Coronary artery (tissue), 2 donors: ENCODE results near the gene MZF1.
A peak's percentile ranks its signal among the peaks of the same experiment; 100 is the strongest.

Experiments used
- DNase-seq: peaks from one replicate; pipeline ENCODE4 v3.0.0-alpha.2; 2017; ENCODE audit warnings: low spot score
- H3K27ac ChIP-seq, 2 donors: fragments of 200-600 bp; sonication (generic); one replicate each; pipeline ENCODE4 v1.5.1; 2016 to 2019
- H3K4me3 ChIP-seq: fragments of 200-600 bp; sonication (generic); 2 replicates; pipeline ENCODE4 v1.5.1; 2016; ENCODE audit warnings: mild to moderate bottlenecking, moderate library complexity
- TF ChIP-seq, protein P1 (sequence below): fragments of 200-600 bp; sonication (generic); IDR thresholded peaks from one replicate; pipeline ENCODE4 v1.5.1; 2019; ENCODE audit warnings: antibody characterized with exemption

The MZF1 gene

DNA sequence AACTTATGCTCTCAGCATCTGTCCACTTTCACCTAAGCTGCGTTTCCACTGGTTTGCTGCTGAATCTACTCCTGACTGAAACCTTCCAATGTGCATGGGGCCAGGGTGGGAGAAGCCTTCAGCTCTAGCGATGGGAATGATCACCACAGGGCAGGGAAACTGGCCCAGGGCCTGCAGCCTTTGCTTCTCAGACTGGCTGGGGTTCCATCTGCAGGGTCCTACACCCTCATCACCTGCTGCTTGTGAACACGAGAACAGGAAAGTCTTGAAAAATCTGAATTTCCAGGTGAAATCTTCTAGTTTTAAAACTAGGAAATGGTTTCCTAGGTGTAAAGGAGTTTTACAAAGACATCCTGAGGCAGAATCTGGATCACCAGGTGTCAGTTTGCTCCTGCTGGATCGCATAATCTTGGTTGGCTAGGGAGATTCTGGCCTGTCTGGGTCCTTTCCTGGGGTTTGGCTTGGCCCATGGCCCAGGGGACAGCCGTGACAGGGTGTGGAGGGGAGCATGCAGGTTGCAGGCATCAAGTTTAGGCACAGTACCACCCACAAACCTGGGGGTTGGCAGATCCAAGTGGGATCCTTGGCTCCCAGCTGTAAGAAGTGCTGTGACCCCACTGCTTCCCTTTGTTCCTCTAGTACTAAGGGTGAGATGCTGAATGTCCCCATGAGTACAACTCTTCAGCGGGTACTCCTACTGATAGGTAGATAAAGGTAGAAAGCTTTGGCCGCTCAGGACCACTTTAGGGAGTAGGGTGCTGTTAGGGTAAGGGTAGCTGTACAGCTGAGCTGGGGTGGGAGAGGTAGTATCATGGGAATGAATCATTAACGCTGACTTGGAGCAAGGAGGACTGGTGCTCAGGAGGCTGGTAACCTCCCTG is 12.9 kb downstream of the MZF1 start:
- TF ChIP-seq, protein P1, sequence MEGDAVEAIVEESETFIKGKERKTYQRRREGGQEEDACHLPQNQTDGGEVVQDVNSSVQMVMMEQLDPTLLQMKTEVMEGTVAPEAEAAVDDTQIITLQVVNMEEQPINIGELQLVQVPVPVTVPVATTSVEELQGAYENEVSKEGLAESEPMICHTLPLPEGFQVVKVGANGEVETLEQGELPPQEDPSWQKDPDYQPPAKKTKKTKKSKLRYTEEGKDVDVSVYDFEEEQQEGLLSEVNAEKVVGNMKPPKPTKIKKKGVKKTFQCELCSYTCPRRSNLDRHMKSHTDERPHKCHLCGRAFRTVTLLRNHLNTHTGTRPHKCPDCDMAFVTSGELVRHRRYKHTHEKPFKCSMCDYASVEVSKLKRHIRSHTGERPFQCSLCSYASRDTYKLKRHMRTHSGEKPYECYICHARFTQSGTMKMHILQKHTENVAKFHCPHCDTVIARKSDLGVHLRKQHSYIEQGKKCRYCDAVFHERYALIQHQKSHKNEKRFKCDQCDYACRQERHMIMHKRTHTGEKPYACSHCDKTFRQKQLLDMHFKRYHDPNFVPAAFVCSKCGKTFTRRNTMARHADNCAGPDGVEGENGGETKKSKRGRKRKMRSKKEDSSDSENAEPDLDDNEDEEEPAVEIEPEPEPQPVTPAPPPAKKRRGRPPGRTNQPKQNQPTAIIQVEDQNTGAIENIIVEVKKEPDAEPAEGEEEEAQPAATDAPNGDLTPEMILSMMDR = no peak
- Histone ChIP-seq H3K4me3 (peak overlapping the region; percentile 70), H3K27ac (peak overlapping the region; percentile 91 to 99)
- DNase-seq = no peak

GRCh38 chr19:58559275-58560006 is 13.7 kb downstream of the MZF1 start:
- peak overlapping the region; percentile 91 to 99 for H3K27ac ChIP-seq
- peak; percentile 95 for DNase-seq

DNA sequence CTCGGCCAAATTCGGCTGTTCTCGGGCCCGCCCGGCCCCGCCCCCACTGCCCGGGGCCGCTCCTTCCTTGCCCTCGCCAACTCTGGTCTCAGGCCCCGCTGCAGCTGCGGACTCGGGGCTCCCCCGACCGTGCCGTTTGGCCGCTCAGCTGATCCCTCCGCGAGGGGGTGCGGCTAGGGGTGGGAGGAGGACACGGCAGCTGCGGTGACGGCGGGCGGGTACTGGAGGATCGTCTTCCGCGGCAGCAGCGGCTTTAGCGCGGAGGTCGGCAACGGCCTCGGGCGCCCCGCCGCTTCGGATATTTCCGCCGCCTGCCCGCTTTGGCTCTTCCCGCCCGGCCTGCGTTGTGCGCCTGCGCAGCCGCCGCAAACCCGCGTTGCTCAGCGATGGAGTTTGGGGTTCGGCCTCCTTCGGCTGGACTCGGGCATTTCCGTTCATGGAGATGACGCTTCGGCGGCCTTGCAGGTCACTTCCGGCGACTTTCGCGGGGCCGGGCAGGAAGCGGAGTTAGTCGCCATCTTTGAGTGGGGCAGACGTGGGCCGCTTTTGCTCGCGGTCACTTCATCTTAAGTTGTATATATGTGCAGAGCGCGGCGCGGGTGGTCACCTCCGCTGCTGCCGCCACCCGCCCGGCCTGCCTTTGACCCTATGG is 14.4 kb downstream of the MZF1 start:
- TF ChIP-seq, protein P1 = no peak
- DNase-seq = peak; percentile 98
- H3K27ac ChIP-seq = peak overlapping the region; percentile 91 to 99
- H3K4me3 ChIP-seq = peak overlapping the region; percentile 70

More at GRCh38 chr19:58559275-58560006, 13.7 kb downstream of the MZF1 start:
- peak overlapping the region; percentile 70 for H3K4me3 ChIP-seq
- TF ChIP-seq, protein P1 = no peak

DNA sequence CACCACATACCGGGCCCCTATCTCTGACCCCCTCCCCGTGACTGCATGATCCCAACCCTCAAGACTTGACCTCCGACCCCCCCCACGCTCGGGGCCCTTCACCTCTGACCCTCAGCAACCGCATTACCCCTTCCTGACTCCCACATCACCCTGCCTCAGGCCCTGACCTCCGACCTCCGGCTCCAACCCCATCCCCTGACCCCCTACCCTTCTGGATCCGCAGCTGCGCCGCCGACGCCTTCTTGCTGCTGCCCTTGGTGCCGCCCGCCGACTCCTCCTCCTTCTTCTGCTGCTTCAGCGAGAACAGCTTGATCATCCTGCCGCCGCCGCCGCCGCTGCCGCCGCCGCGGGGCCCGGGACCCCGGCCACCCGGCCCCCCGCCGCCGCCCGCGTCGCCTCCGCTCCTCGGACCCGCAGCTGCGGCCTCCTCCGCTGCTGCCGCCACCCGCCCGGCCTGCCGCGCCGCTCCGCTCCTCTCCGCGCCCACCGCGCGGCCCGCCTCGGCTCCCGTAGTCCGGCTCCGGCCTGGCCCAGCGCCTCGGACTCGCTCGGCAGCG is 15.0 kb downstream of the MZF1 start, which contains the start of gene UBE2M:
TSS of gene UBE2M (minus strand) at position 546 of the 557 bp plus-strand sequence. CDS start at position 316, 230 bp downstream.
- peak within 1 kb of the TSS; percentile 91 to 99 for H3K27ac ChIP-seq
- peak within 1 kb of the TSS; percentile 70 for H3K4me3 ChIP-seq
- DNase-seq = peak; percentile 87
- TF ChIP-seq, protein P1 = no peak

GRCh38 chr19:58557221-58558065 is 15.7 kb downstream of the MZF1 start:
- TF ChIP-seq, protein P1 = no peak
- peak; percentile 73 for DNase-seq
- H3K4me3 ChIP-seq = peak overlapping the region; percentile 70
- peak overlapping the region; percentile 87 to 91 for H3K27ac ChIP-seq
